ENCODE measurements around the gene EFCAB5. TPM values are rescaled to one million over a fixed set of nuclear protein-coding genes. Genes with fewer than 3 reads are reported as not detected.
"Not testable (repeated sequence)": the region's sequence is repeated elsewhere in the genome, so short reads cannot be mapped to it uniquely, and the experiment has no call there.

EFCAB5 gene
- total RNA-seq, 1 donor from 2014 or later: not detected

- H3K36me3 ChIP-seq (ENCODE audit: control insufficient read depth, insufficient read depth, low read length): no peaks in the 10 kb centered on the region
- FAIRE-seq: no peak
- TF ChIP-seq CTCF (IDR thresholded peaks at IDR 0.05; ENCODE audit: insufficient read depth, low read length, severe bottlenecking): no peak
- no peak for DNase-seq (ENCODE audit: low read depth)
- peak overlapping the region; percentile 65 for H3K4me3 ChIP-seq (ENCODE audit: low read depth, low read length)
- H3K27me3 ChIP-seq (ENCODE audit: control insufficient read depth, insufficient read depth, low read length): no peaks in the 10 kb centered on the region
These were observed 174.9 kb downstream of the EFCAB5 start for GRCh38 chr17:30116345-30116660.

GRCh38 chr17:30116661-30117551 is 175.5 kb downstream of the EFCAB5 start, which contains the start of gene NSRP1:
NSRP1 (plus strand) TSS chr17:30116816; CDS start chr17:30116844, 28 bp downstream.
- FAIRE-seq (no peak), DNase-seq (ENCODE audit: low read depth) (peak; percentile 90)
- peak within 1 kb of the TSS; percentile 65 for H3K4me3 ChIP-seq (ENCODE audit: low read depth, low read length)
- no peaks in the 10 kb centered on the region for H3K36me3 ChIP-seq (ENCODE audit: control insufficient read depth, insufficient read depth, low read length)
- H3K27me3 ChIP-seq (ENCODE audit: control insufficient read depth, insufficient read depth, low read length): no peaks in the 10 kb centered on the region
- TF ChIP-seq CTCF (IDR thresholded peaks at IDR 0.05; ENCODE audit: insufficient read depth, low read length, severe bottlenecking): no peak

GRCh38 chr17:30117675-30118081 is 176.2 kb downstream of the EFCAB5 start:
- H3K36me3 ChIP-seq (ENCODE audit: control insufficient read depth, insufficient read depth, low read length): no peaks in the 10 kb centered on the region
- FAIRE-seq: no peak
- DNase-seq (ENCODE audit: low read depth): no peak
- peak overlapping the region; percentile 65 for H3K4me3 ChIP-seq (ENCODE audit: low read depth, low read length)
- H3K27me3 ChIP-seq (ENCODE audit: control insufficient read depth, insufficient read depth, low read length): no peaks in the 10 kb centered on the region
- TF ChIP-seq CTCF (IDR thresholded peaks at IDR 0.05; ENCODE audit: insufficient read depth, low read length, severe bottlenecking): no peak

GRCh38 chr17:30118635-30119034 is 177.2 kb downstream of the EFCAB5 start:
- not testable (repeated sequence) for H3K27me3 ChIP-seq (ENCODE audit: control insufficient read depth, insufficient read depth, low read length); FAIRE-seq; H3K4me3 ChIP-seq (ENCODE audit: low read depth, low read length); H3K36me3 ChIP-seq (ENCODE audit: control insufficient read depth, insufficient read depth, low read length); DNase-seq (ENCODE audit: low read depth)

- peaks cover 2% of the 10 kb centered on the region for H3K36me3 ChIP-seq (ENCODE audit: control insufficient read depth, insufficient read depth, low read length)
- no peak for DNase-seq (ENCODE audit: low read depth)
- TF ChIP-seq CTCF (IDR thresholded peaks at IDR 0.05; ENCODE audit: insufficient read depth, low read length, severe bottlenecking): no peak
- no peaks in the 10 kb centered on the region for H3K27me3 ChIP-seq (ENCODE audit: control insufficient read depth, insufficient read depth, low read length)
- H3K4me3 ChIP-seq (ENCODE audit: low read depth, low read length): no peak overlapping the region
- no peak for FAIRE-seq
These were observed 182.9 kb downstream of the EFCAB5 start for GRCh38 chr17:30124273-30124796.

- H3K4me3 ChIP-seq (ENCODE audit: low read depth, low read length): no peak overlapping the region
- H3K27me3 ChIP-seq (ENCODE audit: control insufficient read depth, insufficient read depth, low read length): no peaks in the 10 kb centered on the region
- no peak for DNase-seq (ENCODE audit: low read depth)
- FAIRE-seq: no peak
- no peak for TF ChIP-seq CTCF (IDR thresholded peaks at IDR 0.05; ENCODE audit: insufficient read depth, low read length, severe bottlenecking)
- peaks cover 4% of the 10 kb centered on the region for H3K36me3 ChIP-seq (ENCODE audit: control insufficient read depth, insufficient read depth, low read length)
These were observed 188.7 kb downstream of the EFCAB5 start for GRCh38 chr17:30130121-30130520.

Data from bronchial epithelial cell (primary cell).